Psoas muscle (tissue), 8 donors: ENCODE data around the gene ASPG. TPM values are rescaled to one million over a fixed set of nuclear protein-coding genes. Genes with fewer than 3 reads are reported as not detected.
A peak's percentile ranks its signal among the peaks of the same experiment; 100 is the strongest.

Experiments used
- ATAC-seq, 4 donors: fragments of 200-7000 bp; cut with Tn5 transposase; one replicate each; pipeline ENCODE4 v1.9.1; 2020; ENCODE audit warnings: moderate library complexity in 3 of 4, mild to moderate bottlenecking in 2 of 4
- DNase-seq, 2 donors: peaks; one replicate each; pipeline ENCODE4 v3.0.0-alpha.2; 2020
- H3K27ac ChIP-seq: fragments of 200-600 bp; one replicate; pipeline ENCODE4 v1.8.0; 2022
- H3K27me3 ChIP-seq, 3 donors: fragments of 200-600 bp in 1 of 3; one replicate each; pipeline versions ENCODE4 v1.6.1 to v1.8.0; 2013 to 2022; ENCODE audit warnings: low read length in 2 of 3, mild to moderate bottlenecking in 2 of 3, moderate library complexity in 1 of 3; ENCODE audit not compliant: insufficient read depth in 3 of 3
- H3K36me3 ChIP-seq, 2 donors: fragments of 200-600 bp in 1 of 2; one replicate each; pipeline versions ENCODE4 v1.6.1 to v1.8.0; 2013 to 2022; ENCODE audit warnings: low read depth in 1 of 2, mild to moderate bottlenecking in 1 of 2, moderate library complexity in 1 of 2; ENCODE audit not compliant: insufficient read depth in 1 of 2
- H3K4me1 ChIP-seq: fragments of 200-600 bp; one replicate; pipeline ENCODE4 v1.8.0; 2022
- H3K4me3 ChIP-seq: fragments of 200-600 bp; one replicate; pipeline ENCODE4 v1.8.0; 2022; ENCODE audit warnings: mild to moderate bottlenecking
- H3K9me3 ChIP-seq: fragments of 200-600 bp; one replicate; pipeline ENCODE4 v1.8.0; 2022
- WGBS, 3 donors: extraction: QIAGEN DNeasy Blood & Tissue Kit; methylation state at CpG; one replicate each; pipeline versions ENCODE4 v1.1.6 to v1.1.7; 2013; 5-methylcytosine and 5-hydroxymethylcytosine counted together
- intact Hi-C, 2 donors: fragments of 100-400 bp; cut with DNase I; formaldehyde crosslinking; loops; one replicate each; pipeline versions ENCODE4 v1.11.0 to v1.14.2; 2022
- polyA plus RNA-seq, 3 donors: library from polyadenylated mRNA; stranded (reverse); fragments of 200-250 nt; gene quantifications; one replicate each; pipeline ENCODE4 v1.2.3, GENCODE V29; 2013
- total RNA-seq, 4 donors: library from RNA; stranded (reverse); fragmentation: NEBNext Ultra II Directional in 2 of 4; extraction: Animal tissue kit (Norgen Biotek cat#: 25700) in 2 of 4; gene quantifications; one replicate each; pipeline versions ENCODE4 v1.2.1 to v1.2.4, GENCODE V29; 2021 to 2023
- TF ChIP-seq, protein P1 (sequence below): fragments of 200-600 bp; IDR thresholded peaks from one replicate; pipeline ENCODE4 v1.8.0; 2022; ENCODE audit warnings: antibody characterized with exemption
- donor health status: healthy with polysubstance abuse.
- donor health status: DM: no; HTN: no; CAD: no; lungs with moderate emphysema.
- donor health status: Bipolar disorder and iron deficiency.
- donor health status: healthy.
- donor health status: DM: yes; HTN: yes; CAD: no.
- donor health status: DM: no; HTN: no; CAD: no.
- donor health status: DM: no; HTN: no; CAD: no.
- donor health status: DM: yes; HTN: yes; CAD: no.

The ASPG gene
- total and polyA plus RNA-seq, 7 donors: 0.04 to 0.84 (median 0.33) TPM; not detected in 1

DNA sequence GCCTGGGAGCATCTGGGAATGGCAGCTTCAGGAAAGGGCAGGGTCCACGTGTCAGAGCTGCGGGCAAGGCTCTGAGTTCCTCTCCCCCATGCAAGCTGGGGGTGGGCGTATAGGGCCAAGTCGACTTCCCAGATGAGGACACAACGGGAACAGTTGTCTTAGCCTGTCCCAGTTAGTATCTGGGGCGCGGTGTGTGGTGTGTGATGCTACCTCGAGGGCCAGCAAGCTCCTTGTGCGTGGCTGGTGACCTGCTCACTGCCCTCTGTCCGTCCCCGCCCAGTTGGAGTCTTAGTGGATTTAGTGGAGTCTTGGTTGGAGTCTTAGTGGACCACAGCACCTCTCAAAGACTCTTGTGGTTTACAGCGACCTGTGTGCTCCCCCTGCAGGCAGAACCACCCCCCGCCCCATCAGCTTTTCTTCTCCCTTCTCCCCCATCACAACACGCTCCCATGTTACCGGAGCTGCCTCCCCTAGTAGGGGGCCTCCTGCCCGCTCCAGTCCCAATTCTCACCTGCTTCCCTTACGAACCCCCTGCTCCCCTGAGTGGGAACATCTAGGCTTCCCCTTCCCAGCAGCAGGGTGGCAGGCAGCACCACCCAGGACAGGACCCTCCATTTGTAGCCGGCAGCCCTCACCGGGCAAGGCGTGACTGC is 8.7 kb downstream of the ASPG start:
- H3K4me1 ChIP-seq: no peaks in the 10 kb centered on the region
- ATAC-seq (no peak), DNase-seq (no peak)
- intact Hi-C loops: no loop called here
- TF ChIP-seq, protein P1, sequence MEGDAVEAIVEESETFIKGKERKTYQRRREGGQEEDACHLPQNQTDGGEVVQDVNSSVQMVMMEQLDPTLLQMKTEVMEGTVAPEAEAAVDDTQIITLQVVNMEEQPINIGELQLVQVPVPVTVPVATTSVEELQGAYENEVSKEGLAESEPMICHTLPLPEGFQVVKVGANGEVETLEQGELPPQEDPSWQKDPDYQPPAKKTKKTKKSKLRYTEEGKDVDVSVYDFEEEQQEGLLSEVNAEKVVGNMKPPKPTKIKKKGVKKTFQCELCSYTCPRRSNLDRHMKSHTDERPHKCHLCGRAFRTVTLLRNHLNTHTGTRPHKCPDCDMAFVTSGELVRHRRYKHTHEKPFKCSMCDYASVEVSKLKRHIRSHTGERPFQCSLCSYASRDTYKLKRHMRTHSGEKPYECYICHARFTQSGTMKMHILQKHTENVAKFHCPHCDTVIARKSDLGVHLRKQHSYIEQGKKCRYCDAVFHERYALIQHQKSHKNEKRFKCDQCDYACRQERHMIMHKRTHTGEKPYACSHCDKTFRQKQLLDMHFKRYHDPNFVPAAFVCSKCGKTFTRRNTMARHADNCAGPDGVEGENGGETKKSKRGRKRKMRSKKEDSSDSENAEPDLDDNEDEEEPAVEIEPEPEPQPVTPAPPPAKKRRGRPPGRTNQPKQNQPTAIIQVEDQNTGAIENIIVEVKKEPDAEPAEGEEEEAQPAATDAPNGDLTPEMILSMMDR: no peak
- WGBS, 3 donors: 57 to 65% (median 60%) methylated on average over 16 to 20 of the region's 20 CpGs
- peaks cover 0 to 18% (median 16%) of the 10 kb centered on the region in 3 donors for H3K27me3 ChIP-seq
- H3K4me3 ChIP-seq: no peak overlapping the region
- H3K9me3 ChIP-seq: no peaks in the 10 kb centered on the region
- no peak overlapping the region for H3K27ac ChIP-seq
- no peaks in the 10 kb centered on the region for H3K36me3 ChIP-seq

DNA sequence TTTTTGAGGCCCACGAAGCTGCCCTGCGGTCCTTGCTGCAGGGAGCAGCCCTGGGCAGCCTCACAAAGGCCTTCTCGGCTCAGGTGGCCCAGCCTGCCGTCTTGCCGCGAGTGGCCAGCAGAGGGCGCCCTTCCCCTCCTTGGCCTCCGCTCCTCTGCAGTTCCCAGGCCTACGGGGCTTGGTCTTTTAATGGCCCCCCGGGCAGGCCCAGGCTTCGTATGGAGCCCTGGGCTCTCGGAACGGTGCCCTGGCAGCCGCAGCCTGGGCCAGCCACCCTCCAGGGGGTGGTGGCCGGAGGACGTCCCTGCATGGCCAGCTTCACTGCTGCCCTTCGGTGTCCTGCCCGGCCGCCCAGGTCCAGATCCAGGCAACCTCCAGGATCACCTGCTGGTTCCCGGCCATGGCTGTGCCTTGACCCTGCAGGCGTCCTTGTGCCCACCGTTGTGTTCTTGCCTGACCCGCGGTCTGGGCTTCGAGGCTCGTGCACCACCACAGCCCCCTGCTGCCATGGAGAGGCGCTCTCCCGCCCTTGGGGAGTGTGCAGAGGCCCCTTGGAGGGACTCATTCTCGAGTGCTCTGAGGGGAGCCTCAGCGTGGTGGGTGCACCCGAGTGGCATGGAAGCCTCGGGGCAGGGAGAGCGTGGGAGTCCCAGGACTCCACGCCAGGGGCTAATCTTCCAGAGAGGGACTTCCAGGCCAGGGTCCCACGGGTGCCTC is 9.4 kb downstream of the ASPG start:
- ATAC-seq: peak; percentile 68 to 79 (median 68)
- intact Hi-C loops: no loop called here

DNA sequence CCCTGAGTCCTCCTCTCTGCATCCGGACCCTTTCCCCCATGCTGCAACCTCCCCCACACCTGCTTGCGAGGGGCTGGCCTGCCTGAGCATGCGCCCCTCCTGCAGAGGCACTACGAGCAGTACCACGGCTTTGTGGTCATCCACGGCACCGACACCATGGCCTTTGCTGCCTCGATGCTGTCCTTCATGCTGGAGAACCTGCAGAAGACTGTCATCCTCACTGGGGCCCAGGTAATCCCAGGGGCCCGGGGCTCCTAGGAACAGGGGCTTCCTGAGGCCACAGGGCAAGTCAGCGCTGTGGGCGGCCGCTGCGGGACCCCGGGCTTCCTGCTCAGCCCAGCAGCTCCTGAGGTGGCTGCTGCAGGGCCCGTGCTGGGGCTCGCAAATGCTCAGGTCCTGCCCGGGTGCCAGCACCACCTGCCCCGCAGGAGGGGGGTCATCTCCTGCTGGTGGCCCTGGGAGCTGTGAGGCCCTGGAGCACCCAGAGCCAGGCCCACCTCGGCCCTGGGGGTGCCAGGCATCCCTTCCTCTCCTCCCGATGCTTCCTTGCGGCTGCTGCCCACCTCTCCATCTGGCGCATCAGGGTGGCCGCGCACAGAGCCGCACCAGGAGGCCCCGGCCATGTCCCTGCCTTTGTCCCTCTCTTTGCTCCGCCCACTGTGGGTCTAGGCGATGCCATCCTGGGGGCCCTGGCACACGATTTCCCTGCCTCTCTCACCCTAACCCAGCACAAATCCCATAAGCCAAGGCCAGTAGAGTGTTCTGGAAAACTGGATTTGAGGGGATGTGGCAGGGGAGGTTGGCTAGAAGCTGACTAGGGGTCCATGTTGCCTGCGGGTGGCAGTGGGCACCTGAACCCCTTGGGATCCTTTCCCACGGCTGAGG is 10.2 kb downstream of the ASPG start:
- H3K4me1 ChIP-seq: no peaks in the 10 kb centered on the region
- H3K36me3 ChIP-seq: no peaks in the 10 kb centered on the region
- no peak overlapping the region for H3K27ac ChIP-seq
- intact Hi-C loops: no loop called here
- TF ChIP-seq, protein P1: no peak
- DNase-seq (peak; percentile 9 to 44), ATAC-seq (no peak)
- H3K4me3 ChIP-seq: no peak overlapping the region
- H3K27me3 ChIP-seq: peaks cover 0 to 18% (median 10%) of the 10 kb centered on the region in 3 donors
- 87 to 90% (median 87%) methylated on average over 26 to 31 of the region's 31 CpGs for WGBS, 3 donors
- no peaks in the 10 kb centered on the region for H3K9me3 ChIP-seq

More for the DNA sequence above, 9.4 kb downstream of the ASPG start:
- WGBS, 3 donors: 47 to 50% (median 48%) methylated on average over 24 to 35 of the region's 35 CpGs
- H3K27ac ChIP-seq: no peak overlapping the region
- H3K27me3 ChIP-seq: peaks cover 0 to 18% (median 14%) of the 10 kb centered on the region in 3 donors
- peak; percentile 39 to 69 for DNase-seq
- H3K4me3 ChIP-seq: no peak overlapping the region
- no peaks in the 10 kb centered on the region for H3K4me1 ChIP-seq
- no peaks in the 10 kb centered on the region for H3K9me3 ChIP-seq
- H3K36me3 ChIP-seq: no peaks in the 10 kb centered on the region
- TF ChIP-seq, protein P1: peak; percentile 70

DNA sequence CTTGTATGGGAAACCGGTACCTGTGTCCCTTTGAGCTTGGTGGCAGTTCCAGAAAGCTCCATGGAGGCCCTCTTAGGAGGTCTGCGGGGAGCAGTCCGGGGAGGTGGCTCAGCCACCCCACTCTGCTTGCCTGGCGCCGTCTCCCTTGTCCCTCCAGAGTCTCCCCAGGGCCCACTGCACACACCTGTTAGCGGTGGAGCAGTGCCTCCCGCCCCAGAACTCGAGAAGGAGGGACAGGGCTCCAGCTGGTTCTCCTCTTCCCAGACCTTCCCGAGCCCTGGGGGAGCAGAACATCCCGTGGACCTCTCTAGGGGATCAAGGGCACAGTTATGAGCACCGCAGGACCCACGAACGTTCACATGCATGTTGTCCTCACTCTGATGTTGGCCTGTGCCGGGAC is 10.8 kb downstream of the ASPG start:
- TF ChIP-seq, protein P1: no peak
- H3K4me1 ChIP-seq: no peaks in the 10 kb centered on the region
- 77 to 83% (median 78%) methylated on average over 14 of the region's 14 CpGs for WGBS, 3 donors
- DNase-seq (peak in 1 of 2 donors; percentile 26), ATAC-seq (no peak)
- no peak overlapping the region for H3K4me3 ChIP-seq
- no peaks in the 10 kb centered on the region for H3K9me3 ChIP-seq
- intact Hi-C loops: no loop called here
- no peaks in the 10 kb centered on the region for H3K36me3 ChIP-seq
- H3K27me3 ChIP-seq: peaks cover 0 to 14% (median 6%) of the 10 kb centered on the region in 3 donors
- no peak overlapping the region for H3K27ac ChIP-seq
